ENCODE results near the gene SLC15A2. TPM values are rescaled to one million over a fixed set of nuclear protein-coding genes. Genes with fewer than 3 reads are reported as not detected.

SLC15A2 gene
- total RNA-seq, 4 donors from 2014 or later, result 0.59 to 13.2 (median 4.1) TPM

- Histone ChIP-seq H3K4me1 (no peaks in the 10 kb centered on the region), H3K4me3 (no peak overlapping the region), H3K36me3 (peaks cover 0 to 19% (median 0%) of the 10 kb centered on the region in 3 donors), H3K27ac (no peak overlapping the region), H3K27me3 (no peaks in the 10 kb centered on the region), H3K9me3 (no peaks in the 10 kb centered on the region)
- no peak for DNase-seq (ENCODE audit: low spot score in 2 of 2)
- TF ChIP-seq EP300 (IDR thresholded peaks at IDR 0.05) (no peak), POLR2A (IDR thresholded peaks at IDR 0.05) (no peak)
- TF ChIP-seq, protein P1, sequence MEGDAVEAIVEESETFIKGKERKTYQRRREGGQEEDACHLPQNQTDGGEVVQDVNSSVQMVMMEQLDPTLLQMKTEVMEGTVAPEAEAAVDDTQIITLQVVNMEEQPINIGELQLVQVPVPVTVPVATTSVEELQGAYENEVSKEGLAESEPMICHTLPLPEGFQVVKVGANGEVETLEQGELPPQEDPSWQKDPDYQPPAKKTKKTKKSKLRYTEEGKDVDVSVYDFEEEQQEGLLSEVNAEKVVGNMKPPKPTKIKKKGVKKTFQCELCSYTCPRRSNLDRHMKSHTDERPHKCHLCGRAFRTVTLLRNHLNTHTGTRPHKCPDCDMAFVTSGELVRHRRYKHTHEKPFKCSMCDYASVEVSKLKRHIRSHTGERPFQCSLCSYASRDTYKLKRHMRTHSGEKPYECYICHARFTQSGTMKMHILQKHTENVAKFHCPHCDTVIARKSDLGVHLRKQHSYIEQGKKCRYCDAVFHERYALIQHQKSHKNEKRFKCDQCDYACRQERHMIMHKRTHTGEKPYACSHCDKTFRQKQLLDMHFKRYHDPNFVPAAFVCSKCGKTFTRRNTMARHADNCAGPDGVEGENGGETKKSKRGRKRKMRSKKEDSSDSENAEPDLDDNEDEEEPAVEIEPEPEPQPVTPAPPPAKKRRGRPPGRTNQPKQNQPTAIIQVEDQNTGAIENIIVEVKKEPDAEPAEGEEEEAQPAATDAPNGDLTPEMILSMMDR (IDR thresholded peaks at IDR 0.05), result no peak
Measured at GRCh38 chr3:121863801-121864200, 30.4 kb upstream of the SLC15A2 start.

GRCh38 chr3:121869736-121870135 lies 24.5 kb upstream of the SLC15A2 start:
- TF ChIP-seq POLR2A (IDR thresholded peaks at IDR 0.05) (no peak), EP300 (IDR thresholded peaks at IDR 0.05) (no peak)
- TF ChIP-seq, protein P1 (IDR thresholded peaks at IDR 0.05), result no peak
- 85 to 92% methylated on average over 2 of the region's 2 CpGs for WGBS, 2 donors
- Histone ChIP-seq H3K27me3 (no peaks in the 10 kb centered on the region), H3K27ac (no peak overlapping the region), H3K9me3 (no peaks in the 10 kb centered on the region), H3K4me1 (no peaks in the 10 kb centered on the region), H3K36me3 (peaks cover 0 to 9% (median 0%) of the 10 kb centered on the region in 3 donors), H3K4me3 (no peak overlapping the region)
- DNase-seq (ENCODE audit: low spot score in 2 of 2), result no peak

GRCh38 chr3:121870717-121871116 lies 23.5 kb upstream of the SLC15A2 start:
- H3K9me3 ChIP-seq, result no peaks in the 10 kb centered on the region
- no peaks in the 10 kb centered on the region for H3K27me3 ChIP-seq
- no peak for DNase-seq (ENCODE audit: low spot score in 2 of 2)
- no peak overlapping the region for H3K4me3 ChIP-seq
- H3K27ac ChIP-seq, result no peak overlapping the region
- TF ChIP-seq EP300 (IDR thresholded peaks at IDR 0.05), result no peak
- TF ChIP-seq, protein P1 (IDR thresholded peaks at IDR 0.05), result no peak
- no peak for TF ChIP-seq POLR2A (IDR thresholded peaks at IDR 0.05)
- peaks cover 0 to 9% (median 0%) of the 10 kb centered on the region in 3 donors for H3K36me3 ChIP-seq
- H3K4me1 ChIP-seq, result no peaks in the 10 kb centered on the region

DNA sequence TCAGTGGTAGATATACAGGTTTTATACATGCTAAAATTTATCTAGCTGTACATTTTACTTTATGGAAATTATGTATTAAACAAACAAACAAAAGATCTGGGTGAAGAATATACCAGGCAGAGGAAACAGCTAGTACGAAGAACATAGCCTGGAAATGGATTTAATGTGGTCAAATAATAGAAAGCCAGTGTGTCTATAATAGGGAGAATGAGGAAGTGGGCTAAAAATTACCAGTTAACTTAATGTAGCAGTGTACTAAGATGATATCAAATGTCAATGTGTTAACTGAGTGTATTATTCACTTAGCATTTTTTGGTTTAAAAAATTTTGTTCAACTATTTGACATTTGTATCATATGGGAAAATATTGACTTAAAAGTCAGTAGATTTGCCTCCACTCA lies 22.8 kb upstream of the SLC15A2 start:
- no peak for TF ChIP-seq POLR2A (IDR thresholded peaks at IDR 0.05)
- TF ChIP-seq, protein P1 (IDR thresholded peaks at IDR 0.05), result no peak
- TF ChIP-seq EP300 (IDR thresholded peaks at IDR 0.05), result no peak
- WGBS, 2 donors, result 70 to 77% methylated on average over 1 of the region's 1 CpG
- no peaks in the 10 kb centered on the region for H3K4me1 ChIP-seq
- H3K27ac ChIP-seq, result no peak overlapping the region
- no peaks in the 10 kb centered on the region for H3K27me3 ChIP-seq
- H3K4me3 ChIP-seq, result no peak overlapping the region
- DNase-seq (ENCODE audit: low spot score in 2 of 2), result no peak
- H3K9me3 ChIP-seq, result no peaks in the 10 kb centered on the region
- peaks cover 0 to 9% (median 0%) of the 10 kb centered on the region in 3 donors for H3K36me3 ChIP-seq

DNA sequence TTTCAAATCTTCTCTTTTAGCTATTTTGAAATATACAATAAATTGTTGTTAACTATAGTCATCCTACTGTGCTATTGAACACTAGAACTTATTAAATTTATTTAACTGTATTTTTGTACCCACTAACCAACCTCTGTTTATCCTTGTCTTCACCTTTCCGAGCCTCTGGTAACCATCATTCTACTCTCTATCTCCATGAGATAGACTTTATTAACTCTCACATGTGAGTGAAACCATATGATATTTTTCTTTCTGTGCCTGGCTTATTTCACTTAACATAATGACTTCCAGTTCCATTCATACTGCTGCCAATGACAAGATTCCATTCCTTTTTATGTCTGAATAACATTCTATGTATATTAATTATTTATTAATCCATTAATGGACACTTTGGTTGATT lies 15.8 kb upstream of the SLC15A2 start:
- TF ChIP-seq, protein P1 (IDR thresholded peaks at IDR 0.05), result no peak
- TF ChIP-seq POLR2A (IDR thresholded peaks at IDR 0.05) (no peak), EP300 (IDR thresholded peaks at IDR 0.05) (no peak)
- WGBS, 2 donors, result 61 to 80% methylated on average over 1 of the region's 1 CpG
- H3K36me3 ChIP-seq, result peaks cover 0 to 2% (median 0%) of the 10 kb centered on the region in 3 donors

More for the DNA sequence above, 15.8 kb upstream of the SLC15A2 start:
- Histone ChIP-seq H3K4me3 (no peak overlapping the region), H3K27me3 (no peaks in the 10 kb centered on the region), H3K27ac (no peak overlapping the region), H3K4me1 (no peaks in the 10 kb centered on the region), H3K9me3 (no peaks in the 10 kb centered on the region)
- DNase-seq (ENCODE audit: low spot score in 2 of 2), result no peak
